GM18508 (cell line): ENCODE data around the gene PNCK.
"Not testable (repeated sequence)": the region's sequence is repeated elsewhere in the genome, so short reads cannot be mapped to it uniquely, and the experiment has no call there.

ENCODE experiments used
- ATAC-seq: cut with Tn5 transposase; IDR thresholded peaks from one replicate; pipeline ENCODE4 v1.9.1; 2021; ENCODE audit warnings: moderate number of reproducible peaks; ENCODE audit not compliant: insufficient read depth, unreplicated experiment

PNCK gene

GRCh38 chrX:153687121-153688039 lies 13.8 kb upstream of the PNCK start, which contains the start of gene SLC6A8:
Gene SLC6A8 (plus strand): TSS chrX:153687926. CDS start chrX:153688575, 649 bp downstream.
- ATAC-seq = no peak

- no peak for ATAC-seq
Measured at GRCh38 chrX:153686711-153687110, 13.1 kb upstream of the PNCK start.

DNA sequence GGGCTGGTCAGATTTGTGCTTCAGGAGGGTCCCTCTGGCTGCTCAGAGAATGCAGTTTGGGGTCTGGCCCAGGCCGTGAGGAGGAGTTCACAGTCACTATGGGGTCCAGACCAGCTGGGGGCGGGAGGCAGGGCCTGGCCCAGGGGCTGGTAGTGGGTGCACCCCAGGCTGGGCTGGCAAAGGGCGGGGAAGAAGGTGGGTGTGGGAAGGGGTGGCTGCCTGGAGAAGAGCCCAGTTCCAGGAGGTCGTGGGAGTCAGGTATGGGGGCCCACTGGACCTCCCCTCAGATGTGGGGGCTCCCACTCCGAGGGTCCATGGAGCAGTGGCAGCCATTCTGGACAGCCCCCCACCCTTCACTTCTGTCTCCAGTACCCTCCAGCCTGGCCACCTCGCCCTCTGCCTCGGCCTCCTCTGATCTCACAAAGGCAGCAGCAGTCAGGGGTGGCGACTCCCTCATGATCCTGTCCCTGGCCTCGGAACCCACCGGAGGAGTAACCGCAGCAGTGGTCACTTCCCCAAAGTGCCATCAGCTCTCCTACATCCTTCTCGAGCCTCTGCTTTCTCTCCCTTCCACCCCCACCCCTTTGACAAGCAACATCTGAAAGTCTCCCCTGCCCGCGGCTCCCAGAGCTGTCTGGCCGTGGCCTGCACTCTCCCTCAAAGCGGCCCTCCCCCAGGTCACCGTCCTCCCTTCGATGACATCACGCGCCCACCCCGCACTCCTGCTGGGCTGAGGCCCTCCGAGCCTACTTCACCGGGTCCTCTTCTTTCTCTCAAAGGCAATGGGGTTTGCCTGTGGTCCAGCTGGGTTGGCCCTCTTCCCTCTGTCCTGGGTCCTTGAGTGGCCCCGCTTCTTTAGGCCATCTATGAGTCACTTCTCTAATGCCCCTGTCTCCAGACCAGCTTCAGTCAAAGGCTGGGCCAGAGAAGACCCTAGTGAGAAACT lies 12.4 kb upstream of the PNCK start:
- no peak for ATAC-seq

DNA sequence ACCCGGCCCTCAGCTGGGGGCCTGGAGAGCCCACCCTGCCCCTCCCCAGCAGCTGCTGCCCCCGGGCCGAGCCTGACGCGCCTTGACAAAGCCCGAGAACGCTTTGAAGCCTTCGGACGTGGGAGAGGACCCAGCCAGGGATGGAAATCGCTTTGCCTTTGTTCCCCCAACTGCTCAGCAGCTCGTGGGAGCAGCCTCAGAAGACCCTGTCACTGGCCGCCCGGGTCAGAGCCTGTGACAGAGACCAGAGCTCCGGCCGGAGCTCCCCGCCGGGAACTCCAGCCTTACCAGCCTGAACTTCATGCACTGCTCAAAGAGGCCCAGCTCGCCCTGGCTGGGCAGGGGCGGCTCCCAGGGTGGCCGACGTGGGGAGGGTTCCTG lies 11.5 kb upstream of the PNCK start:
- ATAC-seq = no peak

DNA sequence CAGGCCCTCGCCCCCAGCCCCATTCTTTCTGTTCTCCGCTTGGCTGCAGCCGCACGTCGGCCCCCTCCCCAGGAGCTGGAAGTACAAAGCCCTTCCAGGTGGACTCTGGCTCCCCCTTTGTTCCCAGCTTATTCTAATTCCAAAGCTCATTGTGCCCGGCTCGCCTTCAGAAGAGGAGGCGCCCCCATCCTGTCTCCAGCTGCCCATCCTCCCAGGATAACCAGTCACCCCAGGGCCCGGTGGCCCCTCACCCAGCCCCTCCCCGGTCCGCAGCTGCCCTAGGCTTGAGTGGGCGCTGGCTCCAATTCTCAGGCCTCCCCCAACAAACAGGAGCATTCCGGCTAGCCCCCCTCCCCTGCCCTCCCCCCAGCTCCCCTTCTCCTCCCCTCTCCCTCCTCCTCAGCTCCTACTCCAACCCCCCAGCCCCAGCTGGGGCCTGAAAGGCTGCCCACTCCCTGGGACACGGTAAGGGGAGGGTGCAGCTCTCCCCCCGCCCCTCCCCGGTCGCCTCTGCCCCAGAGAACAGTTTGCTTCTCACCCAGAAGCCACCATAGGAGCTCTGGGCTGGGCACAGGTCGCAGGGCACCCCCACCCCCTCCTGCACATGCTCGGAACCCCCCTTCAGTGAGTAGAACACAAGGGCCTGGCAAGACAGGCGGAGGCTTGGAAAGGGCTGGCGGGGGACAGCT lies 11.0 kb upstream of the PNCK start:
- ATAC-seq = no peak

GRCh38 chrX:153683486-153683885 lies 9.9 kb upstream of the PNCK start:
- not testable (repeated sequence) for ATAC-seq

DNA sequence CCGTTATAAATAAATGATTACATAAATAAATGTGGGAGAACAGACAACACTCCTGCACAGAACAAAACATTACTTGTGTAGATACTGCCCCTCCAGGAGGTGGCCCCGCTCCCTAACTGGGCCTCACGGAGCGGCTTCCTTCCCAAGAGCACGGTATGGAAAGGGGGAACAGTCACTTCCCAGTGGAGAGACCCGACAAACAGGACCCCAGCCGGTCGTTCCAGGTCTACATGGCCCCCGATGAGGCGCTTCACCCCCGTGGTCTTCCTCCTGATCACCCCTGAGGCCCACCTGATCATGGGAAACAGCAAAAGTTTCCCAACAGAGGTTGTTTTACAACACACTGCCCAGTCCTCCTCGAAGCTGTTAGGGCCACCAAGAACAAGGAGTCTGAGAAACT lies 7.6 kb upstream of the PNCK start:
- no peak for ATAC-seq

- no peak for ATAC-seq
Measured at GRCh38 chrX:153674219-153674851, 722 bp upstream of the PNCK start.

- no peak for ATAC-seq
Measured at GRCh38 chrX:153672531-153673427, 834 bp downstream of the PNCK start.

- no peak for ATAC-seq
Measured at GRCh38 chrX:153671589-153672530, 1.8 kb downstream of the PNCK start.

GRCh38 chrX:153670748-153671588 lies 2.6 kb downstream of the PNCK start:
- ATAC-seq = no peak

- ATAC-seq = no peak
Measured at GRCh38 chrX:153669901-153670731, 3.5 kb downstream of the PNCK start.

DNA sequence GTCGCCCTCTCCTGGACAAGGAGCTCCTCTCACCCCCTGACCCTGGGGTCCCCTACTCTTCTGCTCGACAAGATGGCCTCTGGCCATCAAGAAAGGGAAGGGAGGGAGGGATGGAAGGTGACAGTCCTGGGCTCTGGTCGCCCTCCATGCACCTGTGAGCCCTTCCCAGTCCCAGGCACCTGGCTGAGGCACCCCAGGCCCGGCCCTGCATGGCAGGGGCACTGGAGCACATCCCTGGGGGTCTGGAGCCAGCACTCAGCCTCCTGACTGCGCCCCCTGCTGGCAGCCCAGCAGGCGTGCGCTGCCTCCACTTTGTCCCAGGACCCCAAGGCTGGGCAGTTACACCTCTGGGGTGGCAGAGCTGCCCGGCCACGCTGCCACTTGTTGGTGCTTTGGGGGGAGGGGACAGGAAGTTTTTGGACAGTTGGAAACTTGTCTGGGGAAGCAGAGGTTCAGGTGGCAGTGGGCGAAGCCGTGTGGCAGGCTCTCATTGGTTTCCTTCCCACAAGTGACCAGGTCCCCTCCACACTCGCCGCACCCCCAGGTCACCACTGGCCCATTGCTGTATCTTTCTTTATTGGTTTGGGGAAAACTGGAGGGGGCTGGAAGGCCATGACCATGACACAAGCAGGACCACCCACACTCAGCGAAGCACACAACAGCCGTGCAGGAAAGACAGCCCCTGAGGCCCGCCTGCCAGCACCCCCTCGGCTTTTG lies 4.3 kb downstream of the PNCK start:
- ATAC-seq = no peak

GRCh38 chrX:153668423-153669173 lies 5.0 kb downstream of the PNCK start:
- ATAC-seq = no peak

GRCh38 chrX:153667956-153668396 lies 5.6 kb downstream of the PNCK start:
- ATAC-seq = no peak
